ENCODE data around the gene OR51E1.

The OR51E1 gene

DNA sequence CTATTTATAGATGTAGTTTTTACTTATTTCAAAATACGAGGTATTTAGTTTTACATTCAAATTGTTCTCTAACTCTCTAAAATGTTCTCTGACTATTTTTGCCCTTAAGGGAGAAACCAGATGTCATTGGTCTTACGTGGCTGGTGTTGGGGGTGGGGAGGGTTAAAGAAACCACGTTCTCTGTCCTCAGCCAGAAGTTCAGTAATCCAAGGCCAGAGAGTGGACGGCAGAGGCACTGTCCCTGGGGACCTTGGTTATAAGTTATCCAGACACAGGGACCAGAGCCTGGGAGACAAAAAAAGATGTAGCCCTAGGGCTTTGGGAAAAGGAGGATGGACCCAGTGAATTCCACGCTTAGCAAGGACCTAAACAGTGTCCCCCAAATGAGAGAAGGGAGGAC lies 706 bp upstream of the OR51E1 start:
- no peak for TF ChIP-seq EZH2phosphoT487 (IDR thresholded peaks at IDR 0.05; ENCODE audit: borderline replicate concordance, low read length)
- TF ChIP-seq, protein P1, sequence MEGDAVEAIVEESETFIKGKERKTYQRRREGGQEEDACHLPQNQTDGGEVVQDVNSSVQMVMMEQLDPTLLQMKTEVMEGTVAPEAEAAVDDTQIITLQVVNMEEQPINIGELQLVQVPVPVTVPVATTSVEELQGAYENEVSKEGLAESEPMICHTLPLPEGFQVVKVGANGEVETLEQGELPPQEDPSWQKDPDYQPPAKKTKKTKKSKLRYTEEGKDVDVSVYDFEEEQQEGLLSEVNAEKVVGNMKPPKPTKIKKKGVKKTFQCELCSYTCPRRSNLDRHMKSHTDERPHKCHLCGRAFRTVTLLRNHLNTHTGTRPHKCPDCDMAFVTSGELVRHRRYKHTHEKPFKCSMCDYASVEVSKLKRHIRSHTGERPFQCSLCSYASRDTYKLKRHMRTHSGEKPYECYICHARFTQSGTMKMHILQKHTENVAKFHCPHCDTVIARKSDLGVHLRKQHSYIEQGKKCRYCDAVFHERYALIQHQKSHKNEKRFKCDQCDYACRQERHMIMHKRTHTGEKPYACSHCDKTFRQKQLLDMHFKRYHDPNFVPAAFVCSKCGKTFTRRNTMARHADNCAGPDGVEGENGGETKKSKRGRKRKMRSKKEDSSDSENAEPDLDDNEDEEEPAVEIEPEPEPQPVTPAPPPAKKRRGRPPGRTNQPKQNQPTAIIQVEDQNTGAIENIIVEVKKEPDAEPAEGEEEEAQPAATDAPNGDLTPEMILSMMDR (IDR thresholded peaks at IDR 0.05; ENCODE audit: low read depth, low read length, poor library complexity, severe bottlenecking) = no peak
- no peak overlapping the region for H3K27ac ChIP-seq (ENCODE audit: low read depth, low read length)
- no peak overlapping the region for H3K4me2 ChIP-seq (ENCODE audit: low read length)
- H3K36me3 ChIP-seq (ENCODE audit: control insufficient read depth, low read length) = no peaks in the 10 kb centered on the region
- no peaks in the 10 kb centered on the region for H3K27me3 ChIP-seq (ENCODE audit: control insufficient read depth, low read length)
- no peaks in the 10 kb centered on the region for H3K79me2 ChIP-seq (ENCODE audit: control insufficient read depth, low read length)
- H4K20me1 ChIP-seq (ENCODE audit: control insufficient read depth, insufficient read depth, low read depth, low read length) = no peaks in the 10 kb centered on the region
- no peak overlapping the region for H3K4me3 ChIP-seq (ENCODE audit: low read length)
- no peaks in the 10 kb centered on the region for H3K9me3 ChIP-seq (ENCODE audit: control insufficient read depth, insufficient read depth, low read length)
- H3F3A ChIP-seq (ENCODE audit: control insufficient read depth, insufficient read depth) = no peaks in the 10 kb centered on the region
- no peaks in the 10 kb centered on the region for H3K9me2 ChIP-seq (replicated peaks; ENCODE audit: control insufficient read depth, low read length)
- H3K4me1 ChIP-seq (ENCODE audit: control insufficient read depth, low read length) = no peaks in the 10 kb centered on the region

DNA sequence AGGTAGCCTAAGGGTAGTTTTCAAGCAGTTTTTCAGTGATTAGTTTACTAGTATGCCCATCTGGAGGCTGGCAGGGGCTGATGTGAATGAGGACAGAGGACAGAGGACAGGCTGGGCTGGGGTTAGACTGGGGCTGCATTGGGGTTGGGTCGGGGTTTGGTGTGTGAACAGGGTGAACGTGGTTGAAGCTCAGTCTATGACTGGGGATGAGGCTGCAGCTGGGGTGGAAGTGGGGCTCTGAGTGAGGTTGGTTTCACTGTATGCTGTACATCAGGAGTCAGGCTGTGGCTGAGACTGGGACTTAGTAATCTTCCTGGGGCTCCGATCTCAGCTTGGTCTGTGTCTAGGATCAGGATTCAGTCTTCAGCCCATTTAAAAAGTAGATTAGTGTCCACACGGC lies 451 bp downstream of the OR51E1 start:
- H3K4me1 ChIP-seq (ENCODE audit: control insufficient read depth, low read length) = no peaks in the 10 kb centered on the region
- H3K27me3 ChIP-seq (ENCODE audit: control insufficient read depth, low read length) = no peaks in the 10 kb centered on the region
- no peaks in the 10 kb centered on the region for H3F3A ChIP-seq (ENCODE audit: control insufficient read depth, insufficient read depth)
- no peaks in the 10 kb centered on the region for H3K79me2 ChIP-seq (ENCODE audit: control insufficient read depth, low read length)
- H3K9me3 ChIP-seq (ENCODE audit: control insufficient read depth, insufficient read depth, low read length) = no peaks in the 10 kb centered on the region
- no peak overlapping the region for H3K27ac ChIP-seq (ENCODE audit: low read depth, low read length)
- no peaks in the 10 kb centered on the region for H3K9me2 ChIP-seq (replicated peaks; ENCODE audit: control insufficient read depth, low read length)
- TF ChIP-seq, protein P1 (IDR thresholded peaks at IDR 0.05; ENCODE audit: low read depth, low read length, poor library complexity, severe bottlenecking) = no peak
- TF ChIP-seq EZH2phosphoT487 (IDR thresholded peaks at IDR 0.05; ENCODE audit: borderline replicate concordance, low read length) = no peak
- H3K4me2 ChIP-seq (ENCODE audit: low read length) = no peak overlapping the region
- H4K20me1 ChIP-seq (ENCODE audit: control insufficient read depth, insufficient read depth, low read depth, low read length) = no peaks in the 10 kb centered on the region
- H3K4me3 ChIP-seq (ENCODE audit: low read length) = no peak overlapping the region
- no peaks in the 10 kb centered on the region for H3K36me3 ChIP-seq (ENCODE audit: control insufficient read depth, low read length)

DNA sequence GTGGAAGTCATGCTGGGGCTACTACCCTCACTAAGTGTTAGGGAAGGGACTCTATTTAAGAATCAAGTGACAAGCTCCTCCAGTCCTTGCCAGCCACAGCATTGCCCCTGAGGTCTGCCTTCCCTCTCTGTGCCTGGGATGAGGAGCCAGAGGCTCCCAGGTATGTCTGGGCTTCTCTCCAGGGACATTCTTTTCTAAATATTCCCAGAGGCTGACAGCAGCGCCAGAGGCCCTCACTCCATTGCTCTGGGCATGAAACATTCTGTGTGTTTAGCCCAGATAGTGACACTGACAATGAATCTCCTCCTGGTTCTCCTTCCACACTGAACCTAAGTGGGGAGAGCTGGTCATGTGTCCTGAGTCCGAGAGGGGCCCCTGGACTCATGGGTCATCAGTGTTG lies 2.2 kb downstream of the OR51E1 start:
- Histone ChIP-seq H4K20me1 (ENCODE audit: control insufficient read depth, insufficient read depth, low read depth, low read length) (no peaks in the 10 kb centered on the region), H3K9me2 (replicated peaks; ENCODE audit: control insufficient read depth, low read length) (no peaks in the 10 kb centered on the region), H3K36me3 (ENCODE audit: control insufficient read depth, low read length) (no peaks in the 10 kb centered on the region), H3K27ac (ENCODE audit: low read depth, low read length) (no peak overlapping the region), H3K9me3 (ENCODE audit: control insufficient read depth, insufficient read depth, low read length) (no peaks in the 10 kb centered on the region), H3K79me2 (ENCODE audit: control insufficient read depth, low read length) (no peaks in the 10 kb centered on the region), H3F3A (ENCODE audit: control insufficient read depth, insufficient read depth) (no peaks in the 10 kb centered on the region), H3K4me1 (ENCODE audit: control insufficient read depth, low read length) (no peaks in the 10 kb centered on the region), H3K27me3 (ENCODE audit: control insufficient read depth, low read length) (no peaks in the 10 kb centered on the region), H3K4me2 (ENCODE audit: low read length) (no peak overlapping the region), H3K4me3 (ENCODE audit: low read length) (no peak overlapping the region)
- TF ChIP-seq EZH2phosphoT487 (IDR thresholded peaks at IDR 0.05; ENCODE audit: borderline replicate concordance, low read length) = no peak
- TF ChIP-seq, protein P1 (IDR thresholded peaks at IDR 0.05; ENCODE audit: low read depth, low read length, poor library complexity, severe bottlenecking) = no peak

DNA sequence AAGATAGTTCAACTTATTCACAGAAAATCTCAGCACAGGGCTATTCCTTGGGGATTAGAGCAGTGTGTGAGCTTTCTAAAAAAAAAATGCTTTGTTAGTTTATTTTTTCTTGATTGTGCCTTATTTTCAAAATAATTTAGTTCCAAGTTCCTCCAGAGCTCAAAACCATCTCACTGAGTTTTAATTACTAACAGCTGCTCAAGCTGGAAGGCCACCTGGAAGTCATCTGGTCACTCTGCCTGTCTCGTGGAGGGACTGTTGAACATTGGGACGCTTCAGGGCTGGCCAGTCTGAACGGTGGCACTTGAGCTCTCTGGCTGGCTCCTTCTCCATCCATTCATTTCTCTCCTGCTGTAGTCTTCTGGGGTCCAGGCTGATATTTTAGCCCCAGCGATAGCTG lies 4.0 kb downstream of the OR51E1 start:
- Histone ChIP-seq H3K4me3 (ENCODE audit: low read length) (no peak overlapping the region), H3K4me2 (ENCODE audit: low read length) (no peak overlapping the region), H3K36me3 (ENCODE audit: control insufficient read depth, low read length) (no peaks in the 10 kb centered on the region), H3K27me3 (ENCODE audit: control insufficient read depth, low read length) (no peaks in the 10 kb centered on the region), H3K9me3 (ENCODE audit: control insufficient read depth, insufficient read depth, low read length) (no peaks in the 10 kb centered on the region), H3F3A (ENCODE audit: control insufficient read depth, insufficient read depth) (no peaks in the 10 kb centered on the region), H3K4me1 (ENCODE audit: control insufficient read depth, low read length) (no peaks in the 10 kb centered on the region), H3K9me2 (replicated peaks; ENCODE audit: control insufficient read depth, low read length) (no peaks in the 10 kb centered on the region), H3K27ac (ENCODE audit: low read depth, low read length) (no peak overlapping the region), H3K79me2 (ENCODE audit: control insufficient read depth, low read length) (no peaks in the 10 kb centered on the region), H4K20me1 (ENCODE audit: control insufficient read depth, insufficient read depth, low read depth, low read length) (no peaks in the 10 kb centered on the region)
- TF ChIP-seq EZH2phosphoT487 (IDR thresholded peaks at IDR 0.05; ENCODE audit: borderline replicate concordance, low read length) = no peak
- TF ChIP-seq, protein P1 (IDR thresholded peaks at IDR 0.05; ENCODE audit: low read depth, low read length, poor library complexity, severe bottlenecking) = no peak

Data from DOHH2 (cell line).